Adrenal gland (tissue), 12 donors: ENCODE data around the gene ZNF626. TPM values are rescaled to one million over a fixed set of nuclear protein-coding genes. Genes with fewer than 3 reads are reported as not detected.

Experiments used
- DNase-seq, 7 donors: peaks; one replicate each; pipeline ENCODE4 v3.0.0-alpha.2; 2019 to 2020
- H3K27ac ChIP-seq, 5 donors: fragments of 200-600 bp; sonication (generic) in 4 of 5; 1 replicate in 3 of 5; 2 replicates in 2 of 5; pipeline versions ENCODE4 v1.5.1 to v1.8.0; 2016 to 2020; ENCODE audit warnings: mild to moderate bottlenecking in 1 of 5
- H3K27me3 ChIP-seq: fragments of 200-600 bp; 2 replicates; pipeline ENCODE4 v1.8.0; 2021
- H3K36me3 ChIP-seq, 2 donors: fragments of 200-600 bp; replicated peaks in 1 of 2; 1 replicate in 1 of 2; 2 replicates in 1 of 2; pipeline versions ENCODE4 v1.5.1 to v1.8.0; 2018 to 2022
- H3K4me1 ChIP-seq, 2 donors: fragments of 200-600 bp; replicated peaks in 1 of 2; 1 replicate in 1 of 2; 2 replicates in 1 of 2; pipeline versions ENCODE4 v1.5.1 to v1.8.0; 2018 to 2021
- H3K4me3 ChIP-seq, 4 donors: fragments of 200-600 bp; sonication (generic) in 3 of 4; one replicate each; pipeline ENCODE4 v1.5.1; 2016 to 2018
- H3K9me3 ChIP-seq, 3 donors: fragments of 200-600 bp; sonication (generic) in 1 of 3; replicated peaks in 1 of 3; 1 replicate in 2 of 3; 2 replicates in 1 of 3; pipeline versions ENCODE4 v1.5.1 to v1.8.0; 2016 to 2021
- POLR2A ChIP-seq, 2 donors: fragments of 450-650 bp; IDR thresholded peaks; one replicate each; pipeline ENCODE4 v1.6.1; 2017; ENCODE audit warnings: antibody characterized with exemption in 2 of 2, mild to moderate bottlenecking in 2 of 2, moderate library complexity in 1 of 2
- WGBS, 4 donors: extraction: QIAGEN DNeasy Blood & Tissue Kit in 2 of 4; methylation state at CpG; one replicate each; pipeline versions ENCODE4 v1.1.5 to v1.1.7; 2013 to 2017; 5-methylcytosine and 5-hydroxymethylcytosine counted together
- intact Hi-C, 2 donors: fragments of 100-400 bp; cut with DNase I; formaldehyde crosslinking; loops; one replicate each; pipeline versions ENCODE4 v1.14.1 to v1.15.0; 2022 to 2023
- polyA plus RNA-seq, 3 donors: library from polyadenylated mRNA; stranded (reverse); fragments of 200-250 nt in 2 of 3; fragments of 350-450 nt in 1 of 3; fragmentation: Illumina TruSeq in 1 of 3; extraction: RNeasy Lipid Tissue Mini Kit (QIAGEN cat#74804) in 1 of 3; gene quantifications; one replicate each; pipeline ENCODE4 v1.2.3, GENCODE V29; 2013 to 2014
- total RNA-seq, 9 donors: library from RNA; depleted of rRNA in 4 of 9; stranded (reverse); fragments of >200 nt in 4 of 9; fragments of 120-200 nt in 1 of 9; fragmentation: NEBNext Ultra II Directional in 1 of 9; extraction: Animal tissue kit (Norgen Biotek cat#: 25700) in 1 of 9; gene quantifications; one replicate each; pipeline versions ENCODE4 v1.1.0 to v1.2.4, GENCODE V29; 2013 to 2023
- TF ChIP-seq, protein P1 (sequence below), 6 experiments: fragments of 450-650 bp in 4 of 6; fragments of 200-600 bp in 2 of 6; sonication (generic) in 1 of 6; IDR thresholded peaks; 1 replicate in 5 of 6; 2 replicates in 1 of 6; pipeline versions ENCODE4 v1.5.1 to v1.8.0; 2016 to 2021; ENCODE audit warnings: antibody characterized with exemption in 6 of 6, mild to moderate bottlenecking in 2 of 6, moderate library complexity in 1 of 6
- donor health status: healthy with polysubstance abuse.
- donor health status: Bipolar disorder and iron deficiency.
- donor health status: DM: yes; HTN: yes; CAD: no.
- donor health status: DM: no; HTN: no; CAD: no.
- donor health status: DM: no; HTN: no; CAD: no.
- donor health status: DM: yes; HTN: yes; CAD: no.

The ZNF626 gene
- total and polyA plus RNA-seq, 12 donors, result 2.7 to 28.8 (median 17.4) TPM

DNA sequence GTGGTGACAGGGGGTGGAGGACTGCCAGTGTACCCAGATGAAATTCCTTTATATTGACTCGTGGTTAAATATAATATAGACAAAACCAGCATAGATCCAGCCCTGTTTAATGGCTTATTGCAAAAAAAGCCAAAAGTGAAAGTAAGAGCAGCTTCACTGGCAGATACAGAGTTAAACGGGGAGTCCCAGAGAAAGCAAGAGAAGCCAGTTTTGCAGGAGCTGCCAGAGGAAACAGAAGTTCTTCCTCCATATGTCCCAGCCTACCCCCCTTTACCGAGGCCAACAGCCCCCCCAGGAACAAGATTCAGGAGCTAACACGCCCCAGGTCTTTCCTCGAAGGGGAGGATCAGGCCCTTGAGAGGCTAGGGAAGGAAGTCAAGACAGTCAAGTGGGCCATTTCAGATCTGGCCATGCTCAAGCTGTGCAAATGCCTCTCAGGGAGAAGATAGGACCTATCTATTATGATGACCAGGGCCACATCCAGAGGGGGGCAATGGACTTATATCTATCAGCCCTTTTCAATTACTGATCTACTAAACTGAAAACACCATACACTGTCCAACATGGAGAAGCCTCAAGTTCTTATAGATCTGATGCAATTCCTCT lies 48.6 kb downstream of the ZNF626 start:
- TF ChIP-seq POLR2A (IDR thresholded peaks at IDR 0.05), result no peak
- TF ChIP-seq, protein P1, sequence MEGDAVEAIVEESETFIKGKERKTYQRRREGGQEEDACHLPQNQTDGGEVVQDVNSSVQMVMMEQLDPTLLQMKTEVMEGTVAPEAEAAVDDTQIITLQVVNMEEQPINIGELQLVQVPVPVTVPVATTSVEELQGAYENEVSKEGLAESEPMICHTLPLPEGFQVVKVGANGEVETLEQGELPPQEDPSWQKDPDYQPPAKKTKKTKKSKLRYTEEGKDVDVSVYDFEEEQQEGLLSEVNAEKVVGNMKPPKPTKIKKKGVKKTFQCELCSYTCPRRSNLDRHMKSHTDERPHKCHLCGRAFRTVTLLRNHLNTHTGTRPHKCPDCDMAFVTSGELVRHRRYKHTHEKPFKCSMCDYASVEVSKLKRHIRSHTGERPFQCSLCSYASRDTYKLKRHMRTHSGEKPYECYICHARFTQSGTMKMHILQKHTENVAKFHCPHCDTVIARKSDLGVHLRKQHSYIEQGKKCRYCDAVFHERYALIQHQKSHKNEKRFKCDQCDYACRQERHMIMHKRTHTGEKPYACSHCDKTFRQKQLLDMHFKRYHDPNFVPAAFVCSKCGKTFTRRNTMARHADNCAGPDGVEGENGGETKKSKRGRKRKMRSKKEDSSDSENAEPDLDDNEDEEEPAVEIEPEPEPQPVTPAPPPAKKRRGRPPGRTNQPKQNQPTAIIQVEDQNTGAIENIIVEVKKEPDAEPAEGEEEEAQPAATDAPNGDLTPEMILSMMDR (IDR thresholded peaks at IDR 0.05), result no peak
- H3K36me3 ChIP-seq, result no peaks in the 10 kb centered on the region
- peaks cover 0 to 11% (median 0%) of the 10 kb centered on the region in 3 donors for H3K9me3 ChIP-seq
- intact Hi-C loops, result no loop called here
- 9 to 24% (median 21%) methylated on average over 3 to 5 of the region's 5 CpGs for WGBS, 4 donors
- H3K27me3 ChIP-seq, result no peaks in the 10 kb centered on the region
- peak overlapping the region in 3 of 4 donors; percentile 8 to 68 (median 28) for H3K4me3 ChIP-seq
- H3K4me1 ChIP-seq, result peaks cover 8 to 17% of the 10 kb centered on the region in 2 donors
- peak in 2 of 7 donors; percentile 6 to 12 for DNase-seq
- H3K27ac ChIP-seq, result peak overlapping the region in 4 of 5 donors; percentile 75 to 92 (median 86)

DNA sequence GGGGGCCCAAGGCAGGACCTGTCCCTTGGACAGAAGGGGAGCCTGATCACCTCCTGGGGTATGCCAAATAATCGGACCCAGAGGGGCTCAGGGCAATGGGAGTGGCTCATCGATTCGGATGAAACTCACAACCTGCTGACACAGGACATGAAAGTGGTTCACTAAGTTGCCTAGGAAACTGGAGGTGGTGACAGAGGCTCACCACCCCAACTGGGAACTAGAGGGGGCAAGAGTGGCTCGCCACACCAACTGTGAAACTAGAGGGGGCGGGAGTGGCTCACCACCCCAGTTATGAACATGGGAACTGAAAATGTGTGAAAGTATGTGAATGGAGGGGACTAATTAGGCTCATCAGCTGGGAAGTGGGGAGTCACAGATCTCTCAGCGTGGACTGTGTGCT lies 49.5 kb downstream of the ZNF626 start:
- DNase-seq, result peak; percentile 24 to 67 (median 37)
- Histone ChIP-seq H3K4me1 (peaks cover 8 to 17% of the 10 kb centered on the region in 2 donors), H3K9me3 (peaks cover 0 to 4% (median 0%) of the 10 kb centered on the region in 3 donors), H3K36me3 (no peaks in the 10 kb centered on the region), H3K27ac (peak overlapping the region; percentile 64 to 92 (median 80)), H3K4me3 (peak overlapping the region in 3 of 4 donors; percentile 21 to 68 (median 28)), H3K27me3 (no peaks in the 10 kb centered on the region)
- intact Hi-C loops, result no loop called here
- WGBS, 4 donors, result 20 to 48% (median 38%) methylated on average over 6 of the region's 6 CpGs
- TF ChIP-seq POLR2A (IDR thresholded peaks at IDR 0.05), result no peak
- TF ChIP-seq, protein P1 (IDR thresholded peaks at IDR 0.05), result no peak

DNA sequence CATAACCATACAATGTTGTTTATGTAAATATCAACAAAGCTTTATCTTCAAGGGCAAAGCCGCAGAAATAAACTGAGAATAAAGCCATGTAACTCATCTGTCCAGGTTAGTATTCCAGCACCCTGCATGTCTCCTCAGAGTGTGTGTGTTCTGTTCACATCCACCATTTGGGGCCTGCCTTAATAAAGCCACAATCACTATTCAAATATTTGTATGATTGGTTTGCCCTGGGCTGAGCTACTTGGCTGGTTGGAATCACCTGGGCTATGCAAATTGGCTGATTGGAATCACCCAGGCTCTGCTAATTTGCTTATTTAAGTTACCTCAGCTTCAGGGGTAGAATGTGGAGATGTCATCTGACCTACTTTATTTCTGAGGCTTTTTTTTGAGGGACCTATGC lies 53.4 kb downstream of the ZNF626 start:
- intact Hi-C loops, result no loop called here
- no peak for DNase-seq
- Histone ChIP-seq H3K4me3 (no peak overlapping the region), H3K9me3 (no peaks in the 10 kb centered on the region), H3K4me1 (peaks cover 8 to 10% of the 10 kb centered on the region in 2 donors), H3K27me3 (no peaks in the 10 kb centered on the region), H3K36me3 (no peaks in the 10 kb centered on the region), H3K27ac (no peak overlapping the region)
- 85 to 100% (median 95%) methylated on average over 1 of the region's 1 CpG for WGBS, 4 donors
- no peak for TF ChIP-seq POLR2A (IDR thresholded peaks at IDR 0.05)
- TF ChIP-seq, protein P1 (IDR thresholded peaks at IDR 0.05), result no peak

Other genes with a start within 250 kb of the ZNF626 start
- 10 to 100 TPM; 15.2 to 72.3 (median 36.2) TPM for gene ZNF737, start 95.8 kb downstream of the ZNF626 start, total RNA-seq
- gene ZNF737, start 95.8 kb downstream of the ZNF626 start, polyA plus RNA-seq, result 10 to 100 TPM in 1 of 3 donors, 1 to 10 TPM in 2; 2.0 to 28.8 (median 5.1) TPM
- gene ZNF66, start 114.7 kb upstream of the ZNF626 start, total RNA-seq, result 10 to 100 TPM in 3 of 9 donors, 1 to 10 TPM in 6; 1.4 to 16.1 (median 4.7) TPM
- gene ZNF66, start 114.7 kb upstream of the ZNF626 start, polyA plus RNA-seq, result 1 to 10 TPM in 2 of 3 donors, under 1 TPM in 1; 0.67 to 3.1 (median 1.4) TPM